Measurements from ENCODE around the gene CACNA2D4. TPM values are rescaled to one million over a fixed set of nuclear protein-coding genes. Genes with fewer than 3 reads are reported as not detected.

The CACNA2D4 gene
- total RNA-seq, 1 donor from 2014 or later: 0.30 TPM

- Mint-ChIP-seq H3K4me3 (ENCODE audit: unreplicated experiment) (no peak overlapping the region), H3K9me3 (ENCODE audit: low read depth) (peaks cover 9% of the 10 kb centered on the region), H3K4me1 (ENCODE audit: low read depth) (peaks cover 11% of the 10 kb centered on the region), H3K36me3 (ENCODE audit: low read depth) (peaks cover 15% of the 10 kb centered on the region), H3K27ac (ENCODE audit: unreplicated experiment) (no peak overlapping the region), H3K27me3 (ENCODE audit: low read depth) (no peaks in the 10 kb centered on the region)
- TF ChIP-seq CTCF (IDR thresholded peaks at IDR 0.05): no peak
- DNase-seq (ENCODE audit: low spot score): no peak
These were observed 170.8 kb downstream of the CACNA2D4 start for GRCh38 chr12:1747609-1748008.

- Mint-ChIP-seq H3K27ac (ENCODE audit: unreplicated experiment) (no peak overlapping the region), H3K36me3 (ENCODE audit: low read depth) (peaks cover 15% of the 10 kb centered on the region), H3K4me1 (ENCODE audit: low read depth) (peaks cover 25% of the 10 kb centered on the region), H3K9me3 (ENCODE audit: low read depth) (peaks cover 9% of the 10 kb centered on the region), H3K4me3 (ENCODE audit: unreplicated experiment) (no peak overlapping the region), H3K27me3 (ENCODE audit: low read depth) (no peaks in the 10 kb centered on the region)
- no peak for TF ChIP-seq CTCF (IDR thresholded peaks at IDR 0.05)
- DNase-seq (ENCODE audit: low spot score): no peak
These were observed 173.5 kb downstream of the CACNA2D4 start for GRCh38 chr12:1744932-1745331.

Other genes with a start within 250 kb of the CACNA2D4 start
- 35.6 to 41.4 TPM (median 37.2 TPM) in 3 replicates for gene ADIPOR2, start 227.6 kb downstream of the CACNA2D4 start, total RNA-seq
- not detected in 3 replicates for gene LRTM2, start 98.1 kb downstream of the CACNA2D4 start, total RNA-seq
- gene DCP1B, start 85.8 kb upstream of the CACNA2D4 start, total RNA-seq: 12.2 to 15.9 TPM (median 12.7 TPM) in 3 replicates
- gene CACNA1C, start 134.3 kb upstream of the CACNA2D4 start, total RNA-seq: 27.0 to 48.5 TPM (median 27.0 TPM) in 3 replicates